Liver (tissue), 9 donors: ENCODE measurements around the gene LBHD1. TPM values are rescaled to one million over a fixed set of nuclear protein-coding genes. Genes with fewer than 3 reads are reported as not detected.

Source experiments
- DNase-seq: peaks from one replicate; pipeline ENCODE4 v3.0.0-alpha.2; 2017; ENCODE audit warnings: low spot score
- H3K27ac ChIP-seq, 2 donors: one replicate each; pipeline ENCODE4 v1.7.0; 2013; ENCODE audit warnings: inconsistent platforms in 2 of 2, low read length in 2 of 2, control low read depth in 1 of 2, low read depth in 1 of 2, mild to moderate bottlenecking in 1 of 2
- H3K27me3 ChIP-seq, 4 donors: one replicate each; pipeline versions ENCODE4 v1.6.1 to v1.7.0; 2013; ENCODE audit warnings: low read length in 3 of 4, inconsistent platforms in 1 of 4, mild to moderate bottlenecking in 1 of 4, moderate library complexity in 1 of 4; ENCODE audit not compliant: control insufficient read depth in 4 of 4, insufficient read depth in 4 of 4
- H3K36me3 ChIP-seq, 4 donors: one replicate each; pipeline versions ENCODE4 v1.6.1 to v1.7.0; 2013; ENCODE audit warnings: low read length in 3 of 4, mild to moderate bottlenecking in 3 of 4, low read depth in 1 of 4, moderate library complexity in 1 of 4; ENCODE audit not compliant: control insufficient read depth in 4 of 4, insufficient read depth in 3 of 4
- H3K4me1 ChIP-seq, 4 donors: one replicate each; pipeline versions ENCODE4 v1.6.1 to v1.7.0; 2013; ENCODE audit warnings: low read length in 3 of 4, mild to moderate bottlenecking in 3 of 4, moderate library complexity in 1 of 4; ENCODE audit not compliant: control insufficient read depth in 4 of 4, insufficient read depth in 4 of 4
- H3K4me3 ChIP-seq, 3 donors: one replicate each; pipeline versions ENCODE4 v1.6.1 to v1.7.0; 2013; ENCODE audit warnings: low read length in 3 of 3, control low read depth in 1 of 3, low read depth in 1 of 3, mild to moderate bottlenecking in 1 of 3
- H3K9ac ChIP-seq, 2 donors: one replicate each; pipeline ENCODE4 v1.7.0; 2013; ENCODE audit warnings: low read length in 2 of 2, mild to moderate bottlenecking in 2 of 2, moderate library complexity in 2 of 2, control low read depth in 1 of 2, low read depth in 1 of 2
- H3K9me3 ChIP-seq, 4 donors: one replicate each; pipeline versions ENCODE4 v1.6.1 to v1.7.0; 2013; ENCODE audit warnings: low read length in 3 of 4; ENCODE audit not compliant: control insufficient read depth in 4 of 4
- ATF3 ChIP-seq: IDR thresholded peaks from 2 replicates; pipeline ENCODE4 v1.6.1; 2016; ENCODE audit warnings: antibody characterized with exemption
- CTCF ChIP-seq: fragments of 150-350 bp; IDR thresholded peaks from 2 replicates; pipeline ENCODE4 v1.5.1; 2017; ENCODE audit warnings: improper control_type of control experiment, low read depth, low read length; ENCODE audit not compliant: missing input control
- EGR1 ChIP-seq, 2 donors: IDR thresholded peaks; 2 replicates each; pipeline ENCODE4 v1.6.1; 2016 to 2018; ENCODE audit warnings: antibody characterized with exemption in 2 of 2, low read depth in 2 of 2
- FOXA1 ChIP-seq: IDR thresholded peaks from 2 replicates; pipeline ENCODE4 v1.6.1; 2016; ENCODE audit warnings: antibody characterized with exemption
- FOXA2 ChIP-seq: IDR thresholded peaks from 2 replicates; pipeline ENCODE4 v1.6.1; 2016; ENCODE audit warnings: antibody characterized with exemption
- GABPA ChIP-seq, 2 donors: IDR thresholded peaks in 1 of 2; conservative IDR thresholded peaks in 1 of 2; 2 replicates each; pipeline ENCODE4 v1.6.1; 2016; ENCODE audit warnings: antibody characterized with exemption in 2 of 2, mild to moderate bottlenecking in 1 of 2, moderate library complexity in 1 of 2
- HNF4A ChIP-seq, 2 donors: conservative IDR thresholded peaks; 2 replicates each; pipeline ENCODE4 v1.6.1; 2016; ENCODE audit warnings: antibody characterized with exemption in 2 of 2, mild to moderate bottlenecking in 2 of 2
- HNF4G ChIP-seq: IDR thresholded peaks from 2 replicates; pipeline ENCODE4 v1.6.1; 2016; ENCODE audit warnings: antibody characterized with exemption
- JUND ChIP-seq, 2 donors: IDR thresholded peaks; 2 replicates each; pipeline ENCODE4 v1.6.1; 2016; ENCODE audit warnings: antibody characterized with exemption in 2 of 2
- MAX ChIP-seq: IDR thresholded peaks from 2 replicates; pipeline ENCODE4 v1.6.1; 2016; ENCODE audit warnings: antibody characterized with exemption
- NR2F2 ChIP-seq: IDR thresholded peaks from 2 replicates; pipeline ENCODE4 v1.6.1; 2016; ENCODE audit warnings: antibody characterized with exemption
- RAD21 ChIP-seq, 2 donors: IDR thresholded peaks; 2 replicates each; pipeline ENCODE4 v1.6.1; 2016; ENCODE audit warnings: antibody characterized with exemption in 2 of 2, mild to moderate bottlenecking in 2 of 2
- REST ChIP-seq: IDR thresholded peaks from 2 replicates; pipeline ENCODE4 v1.6.1; 2016; ENCODE audit warnings: antibody characterized with exemption, mild to moderate bottlenecking
- RXRA ChIP-seq, 2 donors: IDR thresholded peaks; 2 replicates each; pipeline ENCODE4 v1.6.1; 2017 to 2018; ENCODE audit warnings: antibody characterized with exemption in 2 of 2, mild to moderate bottlenecking in 1 of 2
- SP1 ChIP-seq: IDR thresholded peaks from 2 replicates; pipeline ENCODE4 v1.6.1; 2018; ENCODE audit warnings: antibody characterized with exemption, mild to moderate bottlenecking
- TAF1 ChIP-seq: conservative IDR thresholded peaks from 2 replicates; pipeline ENCODE4 v1.6.1; 2016; ENCODE audit warnings: antibody characterized with exemption, mild to moderate bottlenecking
- YY1 ChIP-seq: IDR thresholded peaks from 2 replicates; pipeline ENCODE4 v1.6.1; 2016; ENCODE audit warnings: antibody characterized with exemption, mild to moderate bottlenecking
- ZBTB33 ChIP-seq: IDR thresholded peaks from 2 replicates; pipeline ENCODE4 v1.6.1; 2016; ENCODE audit warnings: antibody characterized with exemption
- WGBS: extraction: QIAGEN DNeasy Blood & Tissue Kit; methylation state at CpG from one replicate; pipeline ENCODE4 v1.1.7; 2013; 5-methylcytosine and 5-hydroxymethylcytosine counted together
- polyA plus RNA-seq, 2 donors: library from polyadenylated mRNA; stranded (reverse) in 1 of 2; unstranded in 1 of 2; fragments of 200-250 nt in 1 of 2; fragments of >200 nt in 1 of 2; fragmentation: Nextera tagmentation in 1 of 2; extraction: Ambion mirVana in 1 of 2; gene quantifications; one replicate each; pipeline versions ENCODE4 v1.2.1 to v1.2.3, GENCODE V29; 2013 to 2015
- total RNA-seq, 2 donors: library from RNA; depleted of rRNA; stranded (reverse); fragments of >200 nt; gene quantifications; one replicate each; pipeline ENCODE4 v1.2.3, GENCODE V29; 2014
- donor health status: healthy.
- donor health status: healthy.
- donor health status: healthy.
- donor health status: healthy.
- donor health status: healthy.

Gene LBHD1
- total and polyA plus RNA-seq, 4 donors: 1.6 to 4.4 (median 3.4) TPM

GRCh38 chr11:62715150-62716130 lies 43.4 kb upstream of the LBHD1 start (continued):
- no peak for TF ChIP-seq REST
- TF ChIP-seq FOXA2: no peak
- TF ChIP-seq RXRA (IDR thresholded peaks at IDR 0.05): no peak

- H3K4me3 ChIP-seq: no peak overlapping the region
- 29% methylated on average over 2 of the region's 2 CpGs for WGBS
- H3K27ac ChIP-seq: peak overlapping the region; percentile 86 to 94
Measured at GRCh38 chr11:62713343-62713742, 41.3 kb upstream of the LBHD1 start.

More at GRCh38 chr11:62713343-62713742, 41.3 kb upstream of the LBHD1 start:
- Histone ChIP-seq H3K27me3 (no peaks in the 10 kb centered on the region), H3K4me1 (peaks cover 16 to 65% (median 50%) of the 10 kb centered on the region in 4 donors), H3K9ac (peak overlapping the region in 1 of 2 donors; percentile 60), H3K9me3 (no peaks in the 10 kb centered on the region), H3K36me3 (peaks cover 5 to 40% (median 38%) of the 10 kb centered on the region in 4 donors)
- TF ChIP-seq YY1 (peak; percentile 92), MAX (peak; percentile 65), NR2F2 (no peak), EGR1 (IDR thresholded peaks at IDR 0.05; ENCODE audit: low read depth in 2 of 2) (no peak), JUND (IDR thresholded peaks at IDR 0.05) (peak; percentile 54 to 84), CTCF (no peak), RAD21 (IDR thresholded peaks at IDR 0.05) (peak in 1 of 2 donors; percentile 38), HNF4A (conservative IDR thresholded peaks at IDR 0.05) (peak; percentile 59 to 79), RXRA (IDR thresholded peaks at IDR 0.05) (peak; percentile 83 to 91), GABPA (IDR thresholded peaks at IDR 0.05 in 1 of 2, conservative IDR thresholded peaks at IDR 0.05 in 1 of 2) (peak in 1 of 2 donors; percentile 76), REST (no peak), HNF4G (peak; percentile 27), FOXA2 (peak; percentile 60), ZBTB33 (peak; percentile 62), ATF3 (no peak), FOXA1 (peak; percentile 31), SP1 (peak; percentile 79), TAF1 (no peak)
- peak; percentile 39 for DNase-seq
